ENCODE results near the gene NLN. TPM values are rescaled to one million over a fixed set of nuclear protein-coding genes. Genes with fewer than 3 reads are reported as not detected.
A peak's percentile ranks its signal among the peaks of the same experiment; 100 is the strongest.
"Not testable (repeated sequence)": the region's sequence is repeated elsewhere in the genome, so short reads cannot be mapped to it uniquely, and the experiment has no call there.

Gene NLN
- total RNA-seq (2014; rRNA removed; shearing (Covaris generic)) = 37.7 and 58.3 TPM in 2 replicates
- polyA plus RNA-seq (2016; fragmentation: Nextera tagmentation; extraction: Ambion mirVana) = 49.6 and 54.9 TPM in 2 replicates

GRCh38 chr5:65721720-65722574, at the start of gene NLN, which contains the start of gene SGTB:
NLN (plus strand) TSS chr5:65722205; CDS start chr5:65722374, 169 bp downstream.
SGTB (minus strand) TSS chr5:65722109; CDS start chr5:65720807, 1,302 bp downstream.
- H3K9me3 ChIP-seq (ENCODE audit: low read depth) = no peaks in the 10 kb centered on the region
- in situ Hi-C loops (cut with MboI) = no loop called here
- peaks cover 18% of the 10 kb centered on the region for H3F3A ChIP-seq (ENCODE audit: insufficient read depth)
- peak; percentile 95 for DNase-seq
- H3K4me2 ChIP-seq (ENCODE audit: unreplicated experiment) = peak within 1 kb of the TSS; percentile 94
- H3K9me2 ChIP-seq (ENCODE audit: insufficient read depth) = no peaks in the 10 kb centered on the region
- TF ChIP-seq EZH2phosphoT487 (IDR thresholded peaks at IDR 0.05; ENCODE audit: insufficient read depth, low read depth) = no peak
- no peak for TF ChIP-seq EZH2 (IDR thresholded peaks at IDR 0.05; ENCODE audit: insufficient read depth, poor library complexity, severe bottlenecking)
- peak within 1 kb of the TSS; percentile 90 for H3K27ac ChIP-seq
- H3K9ac ChIP-seq = peak within 1 kb of the TSS; percentile 95
- no peaks in the 10 kb centered on the region for H3K27me3 ChIP-seq (replicated peaks; ENCODE audit: insufficient read depth)
- H4K20me1 ChIP-seq (ENCODE audit: insufficient read depth) = no peaks in the 10 kb centered on the region
- 0 to 1% methylated on average over 43 to 61 of the region's 92 CpGs for WGBS, 2 experiments (ENCODE audit: low coverage in 1 of 2, low lambda C conversion rate in 2 of 2, missing lambda C conversion rate in 2 of 2)
- H2AFZ ChIP-seq = peak within 1 kb of the TSS; percentile 94
- peaks cover 21% of the 10 kb centered on the region for H3K4me1 ChIP-seq (ENCODE audit: insufficient read depth)
- peaks cover 5% of the 10 kb centered on the region; the same call in 1 of the 2 replicates for H3K36me3 ChIP-seq (ENCODE audit: low read depth)
- peak within 1 kb of the TSS; percentile 84 for H3K4me3 ChIP-seq
- peaks cover 82% of the 10 kb centered on the region for H3K79me2 ChIP-seq (ENCODE audit: insufficient read depth)

DNA sequence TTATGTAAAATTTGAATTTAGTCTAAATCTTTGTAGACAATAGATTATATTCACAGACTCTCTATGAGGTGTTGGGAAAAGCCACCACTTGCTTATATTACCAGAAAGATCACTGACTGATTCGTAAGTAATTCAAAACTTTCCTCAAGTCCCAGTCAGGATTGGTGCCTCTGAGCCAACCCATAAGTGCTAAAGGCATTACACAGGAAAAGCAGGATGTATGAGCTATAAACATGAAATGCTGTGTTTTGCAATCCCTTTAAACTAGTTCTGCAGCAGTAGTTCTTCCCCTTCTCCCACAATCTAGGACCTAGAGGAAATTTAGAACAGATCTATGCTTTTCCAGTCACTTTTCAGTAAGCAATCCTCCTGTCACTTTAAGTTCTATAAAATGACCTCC, 49.2 kb upstream of the NLN start:
- Histone ChIP-seq H3K36me3 (ENCODE audit: low read depth) (peaks cover 28% of the 10 kb centered on the region), H3K79me2 (ENCODE audit: insufficient read depth) (peaks cover 26% of the 10 kb centered on the region), H3K9me2 (ENCODE audit: insufficient read depth) (no peaks in the 10 kb centered on the region), H3K4me2 (ENCODE audit: unreplicated experiment) (peak overlapping the region; percentile 2), H2AFZ (no peak overlapping the region), H3K27me3 (replicated peaks; ENCODE audit: insufficient read depth) (no peaks in the 10 kb centered on the region), H3K9me3 (ENCODE audit: low read depth) (no peaks in the 10 kb centered on the region), H4K20me1 (ENCODE audit: insufficient read depth) (no peaks in the 10 kb centered on the region), H3K4me1 (ENCODE audit: insufficient read depth) (peaks cover 21% of the 10 kb centered on the region; the same call in 1 of the 2 replicates), H3K4me3 (no peak overlapping the region), H3K9ac (no peak overlapping the region), H3F3A (ENCODE audit: insufficient read depth) (peaks cover 20% of the 10 kb centered on the region; the same call in 1 of the 2 replicates), H3K27ac (peak overlapping the region; percentile 13)
- WGBS, 2 experiments (ENCODE audit: low coverage in 1 of 2, low lambda C conversion rate in 2 of 2, missing lambda C conversion rate in 2 of 2) = 92 to 95% methylated on average over 1 of the region's 1 CpG
- in situ Hi-C loops (cut with MboI) = no loop called here
- TF ChIP-seq EZH2 (IDR thresholded peaks at IDR 0.05; ENCODE audit: insufficient read depth, poor library complexity, severe bottlenecking) (no peak), EZH2phosphoT487 (IDR thresholded peaks at IDR 0.05; ENCODE audit: insufficient read depth, low read depth) (no peak)
- peak; percentile 74 for DNase-seq

DNA sequence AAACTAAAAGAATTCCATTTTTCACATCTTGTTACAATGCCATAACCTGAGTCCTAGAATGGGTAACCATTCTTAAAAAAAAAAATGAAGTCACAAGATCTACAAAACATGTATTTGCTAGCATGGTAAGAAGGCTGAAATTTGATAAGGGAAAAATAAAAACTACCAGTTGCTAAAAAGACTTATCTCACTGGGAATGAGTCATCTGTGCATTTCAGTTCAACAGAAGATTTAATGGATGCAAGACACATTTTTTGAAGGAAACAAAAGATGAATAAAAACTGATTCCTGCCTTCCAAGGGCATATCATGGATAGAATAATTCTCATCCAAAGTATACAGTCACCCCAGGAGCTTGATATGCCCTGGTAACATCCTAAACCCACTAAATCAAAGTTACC, 47.3 kb upstream of the NLN start:
- H3K4me1 ChIP-seq (ENCODE audit: insufficient read depth) = peaks cover 21% of the 10 kb centered on the region; the same call in 1 of the 2 replicates
- peaks cover 28% of the 10 kb centered on the region for H3K36me3 ChIP-seq (ENCODE audit: low read depth)
- H3K4me2 ChIP-seq (ENCODE audit: unreplicated experiment) = no peak overlapping the region
- H3K9ac ChIP-seq = no peak overlapping the region
- H3K9me2 ChIP-seq (ENCODE audit: insufficient read depth) = no peaks in the 10 kb centered on the region
- DNase-seq = peak; percentile 18
- H3K9me3 ChIP-seq (ENCODE audit: low read depth) = no peaks in the 10 kb centered on the region
- no peaks in the 10 kb centered on the region for H4K20me1 ChIP-seq (ENCODE audit: insufficient read depth)
- H3K79me2 ChIP-seq (ENCODE audit: insufficient read depth) = peaks cover 39% of the 10 kb centered on the region
- H3K27me3 ChIP-seq (replicated peaks; ENCODE audit: insufficient read depth) = no peaks in the 10 kb centered on the region
- peaks cover 20% of the 10 kb centered on the region; the same call in 1 of the 2 replicates for H3F3A ChIP-seq (ENCODE audit: insufficient read depth)
- TF ChIP-seq EZH2phosphoT487 (IDR thresholded peaks at IDR 0.05; ENCODE audit: insufficient read depth, low read depth) = no peak
- in situ Hi-C loops (cut with MboI) = no loop called here
- H2AFZ ChIP-seq = no peak overlapping the region
- H3K4me3 ChIP-seq = no peak overlapping the region
- H3K27ac ChIP-seq = no peak overlapping the region

DNA sequence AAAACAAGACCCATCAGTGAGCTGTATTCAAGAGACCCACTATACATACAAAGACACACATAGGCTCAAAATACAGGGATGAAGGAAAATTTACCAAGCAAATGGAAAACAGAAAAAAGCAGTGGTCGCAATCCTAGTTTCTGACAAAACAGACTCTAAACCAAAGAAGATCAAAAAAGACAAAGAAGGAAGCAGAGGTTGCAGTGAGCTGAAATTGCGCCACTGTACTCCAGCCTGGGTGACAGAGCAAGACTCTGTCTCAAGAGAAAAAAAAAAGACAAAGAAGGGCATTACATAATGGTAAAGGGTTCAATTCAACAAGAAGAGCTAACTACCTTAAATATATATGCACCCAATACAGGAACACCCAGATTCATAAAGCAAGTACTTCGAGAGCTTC, 45.9 kb upstream of the NLN start:
- H4K20me1 ChIP-seq (ENCODE audit: insufficient read depth); H3K9me3 ChIP-seq (ENCODE audit: low read depth); H3K27me3 ChIP-seq (replicated peaks; ENCODE audit: insufficient read depth); in situ Hi-C loops (cut with MboI); DNase-seq; H3K9me2 ChIP-seq (ENCODE audit: insufficient read depth); H3K27ac ChIP-seq; H3K9ac ChIP-seq; H3K4me2 ChIP-seq (ENCODE audit: unreplicated experiment); H3K4me3 ChIP-seq; H2AFZ ChIP-seq: not testable (repeated sequence)
- Histone ChIP-seq H3F3A (ENCODE audit: insufficient read depth) (peaks cover 20% of the 10 kb centered on the region; the same call in 1 of the 2 replicates), H3K4me1 (ENCODE audit: insufficient read depth) (peaks cover 21% of the 10 kb centered on the region; the same call in 1 of the 2 replicates), H3K79me2 (ENCODE audit: insufficient read depth) (peaks cover 44% of the 10 kb centered on the region), H3K36me3 (ENCODE audit: low read depth) (peaks cover 26% of the 10 kb centered on the region)
- WGBS, 2 experiments (ENCODE audit: low coverage in 1 of 2, low lambda C conversion rate in 2 of 2, missing lambda C conversion rate in 2 of 2) = 95 to 98% methylated on average over 3 of the region's 3 CpGs

Data from GM23248 (cell line).